Endothelial cell of umbilical vein (primary cell): Measurements from ENCODE around the gene PRKD2. TPM values are rescaled to one million over a fixed set of nuclear protein-coding genes. Genes with fewer than 3 reads are reported as not detected.

ENCODE experiments used
- BruUV-seq: library from RNA; stranded (reverse); fragments of 400-500 nt; replicated peaks from 2 replicates; lab custom pipeline; 2021; lab: Mats Ljungman, UMichigan
- CTCF ChIA-PET: fragments of 300-600, 350-600 bp; sonication (Branson Sonifier 250); formaldehyde crosslinking; loops from one replicate; lab custom pipeline; 2021; ENCODE audit warnings: antibody characterized with exemption, inconsistent platforms; lab: Charles Lee
- POLR2A ChIA-PET: fragments of 300-600, 350-600 bp; sonication (Branson Sonifier 250); formaldehyde crosslinking; loops from one replicate; lab custom pipeline; 2021; ENCODE audit warnings: antibody characterized with exemption, inconsistent platforms; lab: Charles Lee
- DNase-seq: peaks from one replicate; pipeline ENCODE4 v3.0.0-alpha.2; 2011; ENCODE audit warnings: low read depth, low spot score
- FAIRE-seq: peaks from 2 replicates; lab custom pipeline; 2011; peaks lifted over from hg19 to GRCh38; lab: Jason Lieb, UNC
- H2AFZ ChIP-seq: 2 replicates; pipeline ENCODE4 v1.6.0; 2012; ENCODE audit warnings: low read depth, low read length, control low read depth, inconsistent platforms
- H3K27ac ChIP-seq: 2 replicates; pipeline ENCODE4 v1.5.1; 2011; ENCODE audit warnings: low read depth, mild to moderate bottlenecking, control low read depth, low read length, moderate library complexity; ENCODE audit not compliant: insufficient read depth
- H3K27me3 ChIP-seq, 2 experiments: 2 replicates each; pipeline versions ENCODE4 v1.6.0 to v1.6.1; 2011; ENCODE audit warnings: low read length in 2 of 2, mixed read lengths in 1 of 2; ENCODE audit not compliant: control insufficient read depth in 2 of 2, insufficient read depth in 2 of 2
- H3K36me3 ChIP-seq, 2 experiments: 2 replicates in 1 of 2; 3 replicates in 1 of 2; pipeline ENCODE4 v1.5.1; 2011; ENCODE audit warnings: low read length in 2 of 2, mild to moderate bottlenecking in 1 of 2, moderate library complexity in 1 of 2; ENCODE audit not compliant: control insufficient read depth in 2 of 2, insufficient read depth in 2 of 2; ENCODE audit errors: extremely low read depth in 1 of 2
- H3K4me1 ChIP-seq: 3 replicates; pipeline ENCODE4 v1.5.1; 2011; ENCODE audit warnings: mild to moderate bottlenecking, low read length; ENCODE audit not compliant: control insufficient read depth, insufficient read depth; ENCODE audit errors: extremely low read depth
- H3K4me2 ChIP-seq: 2 replicates; pipeline ENCODE4 v1.6.1; 2011; ENCODE audit warnings: low read length, control low read depth, mixed read lengths; ENCODE audit not compliant: insufficient read depth
- H3K4me3 ChIP-seq, 3 experiments: fragments of 200-600 bp in 1 of 3; sonication (generic), shearing (Covaris generic) in 1 of 3; replicated peaks in 1 of 3; 2 replicates each; pipeline ENCODE4 v1.5.1; 2011 to 2016; ENCODE audit warnings: control low read depth in 3 of 3, low read length in 3 of 3, mild to moderate bottlenecking in 2 of 3, inconsistent platforms in 1 of 3, low read depth in 1 of 3, moderate library complexity in 1 of 3; ENCODE audit not compliant: insufficient read depth in 1 of 3
- H3K79me2 ChIP-seq: 2 replicates; pipeline ENCODE4 v1.6.0; 2012; ENCODE audit warnings: low read length, inconsistent platforms; ENCODE audit not compliant: control insufficient read depth, insufficient read depth
- H3K9ac ChIP-seq: replicated peaks from 2 replicates; pipeline ENCODE3; 2011; ENCODE audit warnings: low read length, control low read depth; ENCODE audit not compliant: insufficient read depth; ENCODE audit errors: extremely low read depth
- H3K9me1 ChIP-seq: replicated peaks from 3 replicates; pipeline ENCODE4 v1.6.0; 2011; ENCODE audit warnings: mild to moderate bottlenecking, low read length; ENCODE audit not compliant: control insufficient read depth, insufficient read depth; ENCODE audit errors: extremely low read depth
- H3K9me3 ChIP-seq: replicated peaks from 2 replicates; pipeline ENCODE4 v1.5.1; 2012; ENCODE audit warnings: low read length, inconsistent platforms; ENCODE audit not compliant: control insufficient read depth, insufficient read depth
- H4K20me1 ChIP-seq: replicated peaks from 2 replicates; pipeline ENCODE3; 2011; ENCODE audit warnings: mild to moderate bottlenecking, low read length; ENCODE audit not compliant: control insufficient read depth, insufficient read depth; ENCODE audit errors: extremely low read depth
- EZH2 ChIP-seq: IDR thresholded peaks from 2 replicates; pipeline ENCODE4 v1.6.1; 2012; ENCODE audit warnings: borderline replicate concordance, low read depth, mild to moderate bottlenecking, moderate library complexity, low read length, inconsistent platforms; ENCODE audit not compliant: severe bottlenecking
- FOS ChIP-seq: IDR thresholded peaks from 2 replicates; pipeline ENCODE4 v1.6.1; 2011; ENCODE audit warnings: mild to moderate bottlenecking, low read length, moderate library complexity, borderline replicate concordance; ENCODE audit not compliant: insufficient read depth
- GATA2 ChIP-seq: IDR thresholded peaks from 2 replicates; pipeline ENCODE4 v1.7.0; 2011; ENCODE audit warnings: low read depth, mild to moderate bottlenecking, moderate library complexity, mixed read lengths, low read length; ENCODE audit not compliant: insufficient read length, insufficient read depth
- MYC ChIP-seq: IDR thresholded peaks from one replicate; pipeline ENCODE4 v1.6.1; 2011; ENCODE audit warnings: mild to moderate bottlenecking, low read depth, low read length
- POLR2A ChIP-seq: IDR thresholded peaks from 2 replicates; pipeline ENCODE4 v1.6.1; 2012; ENCODE audit warnings: low read depth, mild to moderate bottlenecking, control low read depth, low read length
- dilution Hi-C: fragments of 300-500 bp; cut with MboI; formaldehyde crosslinking; loops from one replicate; pipeline ENCODE4 v1.15.0; 2019; ENCODE audit warnings: low sequenced_read_pairs; ENCODE audit not compliant: extremely low pct_ligation_motif_present
- intact Hi-C: fragments of 100-400 bp; cut with micrococcal nuclease; formaldehyde crosslinking; loops from one replicate; pipeline ENCODE4 v1.10.0; 2022
- polyA plus RNA-seq, 4 experiments: library from polyadenylated mRNA; depleted of rRNA in 3 of 4; stranded (reverse) in 3 of 4; unstranded in 1 of 4; fragments of >200 nt; gene quantifications; 2 replicates each; pipeline versions ENCODE4 v1.2.1 to v1.2.3, GENCODE V29; 2011 to 2012; ENCODE audit warnings: missing spikeins in 1 of 4
- total RNA-seq: library from RNA; stranded (reverse); gene quantifications from 2 replicates; pipeline ENCODE4 v1.2.3, GENCODE V29; 2021

The PRKD2 gene
- total and polyA plus RNA-seq, 2 donors (not counting 3 experiments of a cell fraction or from before 2014, with no cell fraction given): 40.4 to 94.9 TPM

DNA sequence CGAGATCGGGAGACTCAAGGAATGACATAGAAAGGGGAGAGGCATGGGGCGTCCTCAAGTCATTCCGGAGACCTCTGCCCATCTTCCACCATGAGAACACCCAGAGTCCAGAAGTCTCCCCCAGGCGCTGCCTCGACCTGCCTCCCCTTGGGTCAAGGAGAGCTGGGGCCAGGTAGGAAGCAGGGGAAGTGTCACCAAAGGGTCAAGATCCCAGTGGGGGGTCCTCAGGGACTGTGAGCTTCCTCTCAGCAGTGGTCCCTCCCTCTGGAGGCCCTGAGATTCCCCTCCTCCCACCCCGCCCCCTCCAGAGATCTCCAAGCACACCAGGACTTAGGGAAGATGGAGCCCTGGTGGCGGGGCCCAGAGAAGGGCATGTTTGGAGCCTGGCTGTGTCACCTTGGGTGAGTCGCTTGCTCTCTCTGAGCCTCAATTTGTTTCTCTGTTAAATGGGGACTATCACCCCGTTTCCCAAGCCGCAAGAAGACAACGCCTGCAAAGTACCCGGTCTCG is 56.9 kb downstream of the PRKD2 start:
- intact Hi-C loops (loop anchor here (2.0 kb wide), 1 partner anchor 55 kb away; no protein-coding TSS in a partner anchor), dilution Hi-C loops (no loop called here)
- CTCF ChIA-PET: interaction anchor here (1.1 to 1.8 kb wide), 3 partner anchors 8 to 46 kb away, joined by 3 to 7 read pairs (median 5); no protein-coding TSS in a partner anchor
- H3K36me3 ChIP-seq: no peaks in the 10 kb centered on the region
- TF ChIP-seq POLR2A (no peak), EZH2 (peak; percentile 76)
- FAIRE-seq: no peak
- no peak overlapping the region for H3K4me2 ChIP-seq
- H3K9me3 ChIP-seq: no peaks in the 10 kb centered on the region
- peaks cover 14% of the 10 kb centered on the region for H3K4me1 ChIP-seq
- no peaks in the 10 kb centered on the region for H3K9me1 ChIP-seq
- H2AFZ ChIP-seq: no peak overlapping the region
- peaks cover 13 to 22% of the 10 kb centered on the region in 2 experiments for H3K27me3 ChIP-seq
- no peaks in the 10 kb centered on the region for H3K79me2 ChIP-seq
- H3K4me3 ChIP-seq: no peak overlapping the region
- no peak overlapping the region for H3K9ac ChIP-seq
- no peak for DNase-seq
- H3K27ac ChIP-seq: no peak overlapping the region
- POLR2A ChIA-PET: no interaction called here
- no peaks in the 10 kb centered on the region for H4K20me1 ChIP-seq
- no TSS peak for BruUV-seq

DNA sequence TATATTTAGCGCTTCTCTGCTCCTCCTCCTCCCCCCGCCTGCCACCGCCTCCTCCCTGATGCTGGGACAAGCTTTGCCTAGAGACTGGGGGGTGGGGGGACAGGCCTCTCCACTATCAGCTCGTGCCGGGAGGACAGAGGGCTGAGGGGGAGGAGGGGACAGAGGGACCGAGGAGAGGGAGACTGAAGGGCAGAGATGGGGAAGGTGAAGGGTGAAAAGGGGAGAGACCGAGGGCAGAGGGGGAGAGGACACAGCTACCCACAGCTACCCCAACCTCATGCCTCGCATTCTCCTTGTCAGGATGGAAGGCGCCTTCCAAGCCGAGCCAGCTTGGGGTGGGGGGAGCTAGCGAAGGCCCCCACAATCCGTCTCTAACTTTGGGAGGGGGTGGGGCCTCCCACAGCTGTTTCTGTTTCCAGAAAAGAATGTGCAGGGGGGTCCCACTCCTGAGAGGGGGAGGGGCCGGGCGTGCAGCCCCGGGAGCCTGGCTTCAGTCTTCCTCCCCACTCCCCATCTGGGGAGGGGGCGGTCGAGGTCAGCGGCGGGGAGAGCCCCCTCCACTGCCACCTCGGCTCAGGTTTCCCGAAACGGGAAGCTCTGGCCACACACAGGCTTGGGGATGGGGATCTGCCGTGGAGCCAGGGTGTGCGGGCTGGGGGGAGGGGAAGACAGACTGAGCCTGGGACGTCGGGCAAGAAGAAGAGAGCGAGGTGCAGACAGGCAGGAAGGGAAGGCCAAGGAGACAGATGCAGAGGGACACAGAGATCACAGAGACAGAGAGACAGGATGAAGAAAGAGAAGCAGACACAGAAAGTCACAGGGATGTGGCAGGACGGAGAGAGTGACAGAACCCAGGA is 57.5 kb downstream of the PRKD2 start:
- dilution Hi-C loops: no loop called here
- intact Hi-C loops: loop anchor here (2.0 kb wide), 1 partner anchor 55 kb away; no protein-coding TSS in a partner anchor
- Histone ChIP-seq H3K4me2 (no peak overlapping the region), H3K4me3 (no peak overlapping the region), H3K27ac (no peak overlapping the region), H3K27me3 (peaks cover 13 to 22% of the 10 kb centered on the region in 2 experiments), H3K36me3 (no peaks in the 10 kb centered on the region), H3K79me2 (no peaks in the 10 kb centered on the region), H3K4me1 (peaks cover 14% of the 10 kb centered on the region), H3K9ac (no peak overlapping the region), H3K9me1 (no peaks in the 10 kb centered on the region), H2AFZ (no peak overlapping the region), H4K20me1 (no peaks in the 10 kb centered on the region), H3K9me3 (no peaks in the 10 kb centered on the region)
- FAIRE-seq (no peak), DNase-seq (no peak)
- TF ChIP-seq EZH2: peak; percentile 85
- no peak for TF ChIP-seq POLR2A
- no peak for TF ChIP-seq FOS
- no peak for TF ChIP-seq MYC
- TF ChIP-seq GATA2: no peak
- ChIA-PET CTCF (interaction anchor here (1.1 to 1.8 kb wide), 2 partner anchors 19 to 45 kb away, joined by 3 to 7 read pairs; no protein-coding TSS in a partner anchor), POLR2A (no interaction called here)
- no TSS peak for BruUV-seq
